ENCODE measurements around the gene PITX1.

The PITX1 gene

DNA sequence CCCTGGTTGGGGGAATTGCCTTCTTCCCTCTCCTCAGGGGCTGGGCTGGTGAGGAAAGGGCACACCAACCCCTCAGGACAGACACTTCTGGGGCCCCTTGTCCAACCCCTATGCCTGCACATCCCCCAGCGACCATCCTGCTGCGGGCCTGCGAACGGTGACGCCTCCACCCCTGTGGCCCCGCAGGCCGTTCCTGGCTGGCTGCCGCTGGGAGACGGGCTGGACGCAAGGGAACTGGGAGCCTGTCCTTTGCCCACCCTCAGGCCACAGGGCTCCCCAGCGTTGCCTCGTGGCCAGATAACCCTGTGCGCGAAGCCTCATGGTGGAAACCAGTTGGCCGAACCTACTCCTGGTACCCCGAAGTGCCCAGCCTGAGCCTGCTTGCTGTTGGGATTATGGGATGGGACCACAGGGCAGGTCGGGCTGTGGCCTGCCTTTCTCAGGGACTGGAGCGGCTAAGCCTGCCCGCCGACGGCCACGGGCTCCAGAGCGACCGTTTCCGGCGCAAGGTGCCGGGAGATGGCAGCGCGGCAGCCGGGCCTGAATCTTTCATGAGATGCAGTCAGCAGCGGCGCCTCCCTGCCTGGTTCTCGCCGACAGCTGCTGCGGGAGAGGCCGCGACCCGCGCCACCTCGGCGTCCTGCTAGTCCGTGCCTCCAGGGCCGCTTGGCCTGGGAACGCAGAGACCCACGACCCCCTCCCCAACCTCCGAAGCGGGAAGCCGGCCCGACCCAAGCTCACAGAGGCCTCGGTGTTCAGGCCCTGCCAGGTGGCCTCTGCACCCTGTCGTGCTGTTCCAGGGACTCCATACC lies 6.5 kb upstream of the PITX1 start:
- DNase-seq, result no peak

- DNase-seq, result no peak
Measured at GRCh38 chr5:135040034-135040332, 6.0 kb upstream of the PITX1 start.

GRCh38 chr5:135039271-135040033 lies 5.4 kb upstream of the PITX1 start:
- no peak for DNase-seq

DNA sequence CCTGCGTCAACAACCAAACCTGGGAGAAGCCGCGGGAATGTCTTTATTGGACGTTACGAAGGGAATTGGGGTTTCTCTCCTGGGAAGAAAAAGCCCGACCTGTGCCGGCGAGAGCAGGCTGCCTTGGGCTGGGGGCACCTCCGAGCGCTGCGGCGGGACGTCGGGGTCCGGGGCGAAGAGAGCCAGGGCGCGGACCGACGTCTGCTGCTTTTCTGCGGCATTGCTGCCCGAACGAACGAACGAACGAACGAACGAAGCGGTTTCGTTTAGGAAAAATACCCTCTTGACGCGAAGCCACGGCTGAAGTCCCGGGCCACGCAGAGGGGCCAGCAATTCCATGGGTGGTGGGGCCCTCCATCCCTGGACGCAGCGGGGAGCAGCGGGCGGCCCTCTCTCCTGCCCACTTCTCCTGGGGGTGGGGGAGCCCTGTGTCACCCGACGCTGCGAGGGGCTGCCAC lies 4.8 kb upstream of the PITX1 start:
- no peak for DNase-seq

GRCh38 chr5:135038205-135038812 lies 4.3 kb upstream of the PITX1 start:
- no peak for DNase-seq

DNA sequence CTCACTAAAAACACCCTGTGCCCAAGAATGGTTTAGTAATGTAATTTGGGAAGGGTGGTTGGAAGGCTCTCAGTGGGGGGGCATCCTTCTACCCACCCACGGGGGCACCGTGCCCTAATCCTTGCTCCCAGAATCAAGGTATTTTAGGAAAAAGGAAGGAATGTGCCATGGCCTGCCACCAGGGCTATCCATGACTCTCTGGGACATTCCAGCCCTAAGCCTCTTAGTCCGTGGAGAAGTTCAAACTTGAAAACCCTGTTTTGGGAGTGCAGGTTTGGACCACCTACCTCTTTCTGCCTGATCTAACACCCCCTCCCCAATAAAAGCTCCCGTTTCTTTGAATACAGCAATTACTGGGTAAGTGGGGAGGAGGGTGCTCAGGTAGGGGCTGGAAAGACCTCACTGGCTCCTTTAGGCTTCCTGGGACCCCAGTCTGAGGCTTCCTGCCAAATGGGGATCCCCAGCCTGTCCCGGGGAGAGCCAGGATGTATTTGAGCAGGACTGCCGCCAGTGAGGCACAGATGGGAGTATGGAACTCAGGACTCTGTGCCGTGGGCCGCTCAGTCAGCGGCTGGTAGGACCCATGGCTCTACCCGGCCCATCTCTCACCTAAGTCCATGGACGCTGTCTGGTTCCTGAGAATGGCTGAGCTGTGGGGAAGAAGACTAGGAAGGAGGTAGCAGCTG lies 3.6 kb upstream of the PITX1 start:
- no peak for DNase-seq

- no peak for DNase-seq
Measured at GRCh38 chr5:135036405-135036804, 2.4 kb upstream of the PITX1 start.

DNA sequence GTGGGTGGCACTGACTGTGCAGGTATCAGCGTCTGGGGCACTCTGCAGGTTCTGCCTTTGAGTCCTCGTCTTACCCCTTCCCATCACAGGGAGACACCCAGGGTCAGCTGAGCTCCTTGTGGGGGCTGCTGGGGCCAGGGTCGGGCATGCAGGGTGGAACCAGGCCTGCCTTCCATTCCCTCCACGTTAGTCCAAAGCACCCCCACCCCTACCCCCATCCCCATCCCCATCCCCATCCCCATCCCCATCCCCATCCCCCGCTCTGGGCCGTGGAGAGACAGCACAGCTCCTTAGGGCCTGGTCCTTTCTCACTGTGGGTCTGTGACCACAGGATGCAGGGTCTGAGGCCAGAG lies 1.6 kb upstream of the PITX1 start:
- no peak for DNase-seq

GRCh38 chr5:135034963-135035677 lies 1.1 kb upstream of the PITX1 start:
- DNase-seq, result no peak

- peak; percentile 23 for DNase-seq
Measured at GRCh38 chr5:135034236-135034962, 371 bp upstream of the PITX1 start.

DNA sequence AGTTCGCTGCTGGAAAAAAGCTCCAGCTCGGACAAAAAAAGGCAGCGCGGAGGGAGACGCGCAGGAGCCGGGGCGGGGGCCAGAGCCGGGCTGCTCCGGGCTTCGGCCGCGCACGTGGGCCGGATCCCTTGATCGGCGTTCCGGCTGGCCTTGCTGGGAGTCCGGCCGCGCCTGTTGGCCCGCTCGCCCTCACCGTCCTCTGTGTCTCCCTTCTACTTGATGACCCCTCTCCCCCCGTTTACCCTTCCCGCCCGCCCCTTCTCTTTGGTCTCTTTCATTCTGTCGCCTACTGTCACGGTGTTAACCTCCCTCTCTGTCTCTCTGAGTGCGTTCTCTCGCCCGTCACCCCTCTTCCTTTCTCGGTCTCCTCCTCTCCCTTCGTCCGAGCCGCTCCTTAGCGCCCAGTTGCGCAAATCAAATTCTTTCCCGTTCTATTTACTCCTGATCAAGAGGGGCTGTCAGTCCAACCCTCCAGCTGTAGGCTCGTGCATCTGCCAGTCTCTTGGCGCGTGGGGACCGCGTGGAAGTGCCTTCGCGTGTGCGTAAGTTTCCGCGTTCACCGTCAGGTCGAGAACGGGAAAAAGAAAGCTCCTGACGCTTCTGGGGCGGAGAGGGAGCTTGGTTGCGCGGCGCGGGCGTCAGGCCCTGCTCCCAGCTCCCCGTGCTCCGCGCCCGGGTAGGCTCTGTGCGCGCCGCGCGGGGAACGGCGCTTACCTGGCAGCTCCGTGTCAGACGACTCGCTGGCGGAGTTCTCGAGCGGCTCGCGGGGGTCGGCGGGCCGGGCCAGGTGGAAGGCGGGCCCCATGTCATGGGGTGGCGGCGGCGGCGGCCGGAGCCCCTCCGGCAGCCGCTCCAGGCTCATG lies 798 bp downstream of the PITX1 start:
- DNase-seq, result no peak

GRCh38 chr5:135032695-135032998 lies 1.4 kb downstream of the PITX1 start:
- DNase-seq, result no peak

DNA sequence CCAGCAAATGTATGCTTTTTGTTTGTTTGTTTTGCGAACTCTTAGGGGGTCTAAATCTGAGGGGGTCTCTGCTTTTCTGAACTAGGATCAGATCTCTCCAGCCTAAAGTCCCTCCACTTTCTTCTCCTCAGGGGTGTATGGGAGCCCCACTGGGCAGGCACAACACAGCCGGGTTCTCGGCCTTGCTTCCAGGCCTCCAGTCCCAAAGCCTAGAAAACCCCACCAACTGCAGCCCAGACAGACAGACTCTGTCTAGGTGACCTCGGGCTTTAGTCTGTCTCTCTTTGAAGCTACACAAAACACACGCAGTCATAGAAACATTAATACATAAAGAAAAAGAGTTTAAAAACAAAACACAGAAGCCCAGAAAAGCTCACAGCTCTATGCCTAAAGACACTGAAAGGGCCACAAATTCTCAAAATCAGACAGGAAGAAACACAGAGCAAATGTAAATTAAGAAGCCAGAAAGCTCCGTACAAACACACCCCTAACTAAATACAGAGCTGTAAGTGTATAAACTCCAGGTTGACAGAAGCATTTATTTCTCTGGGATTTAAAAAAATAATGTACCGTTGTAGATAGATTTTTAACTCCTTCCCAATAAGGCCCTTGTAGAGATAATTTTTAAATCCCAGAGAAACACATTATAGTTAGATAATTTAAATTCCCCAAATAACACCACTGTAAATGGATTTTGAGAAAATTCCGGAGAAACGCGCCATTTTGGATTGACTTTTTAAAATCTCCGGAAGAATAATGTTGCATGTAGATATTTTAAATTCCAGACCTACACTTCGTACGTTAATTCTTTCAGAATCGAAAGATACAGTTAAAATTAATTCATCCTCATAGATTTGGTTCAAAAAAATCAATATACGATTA lies 2.0 kb downstream of the PITX1 start:
- no peak for DNase-seq

GRCh38 chr5:135030956-135031812 lies 2.8 kb downstream of the PITX1 start:
- DNase-seq, result no peak

GRCh38 chr5:135030123-135030955 lies 3.7 kb downstream of the PITX1 start:
- no peak for DNase-seq

DNA sequence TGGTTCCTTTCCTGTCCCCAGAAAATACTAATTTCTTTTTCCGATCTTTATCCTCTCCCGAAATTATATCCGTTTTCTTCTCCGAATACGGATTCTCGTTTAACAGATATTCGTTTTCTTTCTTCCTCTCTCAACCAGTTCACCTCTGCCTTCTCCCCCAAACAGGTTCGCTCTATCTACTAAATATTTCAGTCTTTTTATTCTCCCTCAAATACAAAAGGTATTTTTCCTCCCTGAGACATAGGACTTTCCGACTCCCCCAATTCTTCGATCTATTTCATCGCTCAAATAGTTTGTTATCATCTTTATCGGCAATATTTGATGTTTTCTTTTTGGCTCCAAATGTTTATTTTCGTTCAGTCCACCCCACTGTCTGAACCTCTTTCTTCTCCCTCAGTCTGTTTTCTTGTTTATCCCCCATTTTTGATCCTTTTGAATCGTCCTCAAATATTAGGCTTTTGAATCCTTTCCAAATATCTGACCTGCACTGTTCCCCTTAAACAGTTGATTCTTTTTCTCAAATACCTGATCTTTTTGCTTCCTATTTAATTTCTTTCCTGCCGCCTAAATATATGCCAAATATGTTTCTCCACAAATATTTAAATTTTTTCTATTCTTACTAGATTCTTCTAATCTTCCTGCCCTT lies 4.4 kb downstream of the PITX1 start:
- no peak for DNase-seq

DNA sequence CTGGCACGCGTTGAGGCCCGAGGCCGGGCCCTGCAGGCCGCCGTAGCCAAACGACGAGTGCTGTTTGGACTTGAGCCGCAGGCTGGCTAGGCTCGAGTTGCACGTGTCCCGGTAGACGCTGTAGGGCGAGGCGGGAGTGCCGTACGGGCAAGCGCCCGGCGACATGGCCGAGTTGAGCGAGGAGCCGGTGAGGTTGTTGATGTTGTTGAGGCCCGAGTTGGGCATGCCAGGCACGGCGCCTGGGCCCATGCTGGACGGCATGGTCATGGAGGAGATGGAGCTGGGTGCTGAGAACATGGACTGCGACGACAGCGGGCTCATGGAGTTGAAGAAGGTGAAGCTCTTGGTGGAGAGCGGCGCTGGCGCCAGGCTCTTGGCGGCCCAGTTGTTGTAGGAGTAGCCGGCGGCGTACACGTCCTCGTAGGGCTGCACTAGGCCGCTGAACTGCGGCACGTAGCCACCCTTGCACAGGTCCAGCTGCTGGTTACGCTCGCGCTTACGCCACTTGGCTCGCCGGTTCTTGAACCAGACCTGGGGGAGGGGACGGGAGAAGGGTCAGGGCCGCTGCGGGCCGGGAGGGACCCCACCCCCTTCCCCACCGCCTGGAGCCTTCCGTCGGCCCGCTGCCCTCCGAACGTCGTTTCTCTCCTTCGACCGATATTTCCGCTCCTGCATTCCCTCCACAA lies 5.1 kb downstream of the PITX1 start:
- DNase-seq, result no peak
